SKM-1 (cell line): ENCODE results near the gene F12.

Source experiments
- DNase-seq: peaks from one replicate; lab custom pipeline; 2025; ENCODE audit not compliant: unreplicated experiment; lab: John Stamatoyannopoulos, UW

Gene F12

GRCh38 chr5:177409043-177409801 is at the start of gene F12:
Gene F12 (minus strand): TSS chr5:177409564. CDS start chr5:177409527, 37 bp downstream.
- no peak for DNase-seq

GRCh38 chr5:177458912-177459350 is 49.6 kb upstream of the F12 start:
- DNase-seq: no peak

DNA sequence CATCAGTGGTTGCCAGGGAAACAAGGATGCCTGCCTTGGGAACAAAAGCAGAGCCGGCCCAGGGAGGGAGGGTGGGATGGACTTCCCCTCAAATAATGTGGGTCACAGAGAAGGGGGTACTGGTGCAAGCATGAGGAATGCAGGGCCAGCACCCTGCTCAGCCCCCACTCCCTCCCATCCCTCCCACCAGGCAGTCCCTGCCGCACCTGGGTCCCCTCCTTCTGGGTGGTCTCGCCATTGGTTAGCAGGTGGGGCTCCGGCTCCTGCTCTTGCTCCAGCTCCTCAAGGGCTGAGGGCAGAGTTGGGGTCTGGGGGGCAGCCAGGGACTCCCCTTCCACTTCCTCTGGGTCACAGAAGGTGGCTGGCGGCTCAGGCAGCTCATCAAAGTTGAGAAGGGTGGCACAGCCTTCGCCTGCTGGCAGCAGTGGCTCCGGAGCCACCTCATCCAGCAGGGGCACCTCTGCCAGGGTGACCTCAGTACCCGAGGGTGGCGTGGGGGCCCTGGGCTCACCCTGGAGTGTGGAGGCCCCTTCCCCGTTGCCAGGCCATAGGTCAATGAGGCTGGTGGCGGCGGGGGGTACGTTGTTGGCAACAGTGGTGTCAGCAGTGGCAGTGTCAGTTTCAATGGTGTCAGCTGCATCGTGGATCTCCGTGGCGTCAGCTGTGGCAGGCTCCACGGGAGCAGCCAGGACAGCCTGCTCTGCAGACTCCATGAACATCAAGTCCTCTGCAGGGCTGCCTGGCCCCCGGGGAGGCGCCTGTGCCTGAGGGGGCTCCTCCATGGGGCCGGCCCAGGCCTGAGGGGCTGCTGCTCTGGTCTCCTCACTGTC is 48.7 kb upstream of the F12 start:
- DNase-seq: no peak

DNA sequence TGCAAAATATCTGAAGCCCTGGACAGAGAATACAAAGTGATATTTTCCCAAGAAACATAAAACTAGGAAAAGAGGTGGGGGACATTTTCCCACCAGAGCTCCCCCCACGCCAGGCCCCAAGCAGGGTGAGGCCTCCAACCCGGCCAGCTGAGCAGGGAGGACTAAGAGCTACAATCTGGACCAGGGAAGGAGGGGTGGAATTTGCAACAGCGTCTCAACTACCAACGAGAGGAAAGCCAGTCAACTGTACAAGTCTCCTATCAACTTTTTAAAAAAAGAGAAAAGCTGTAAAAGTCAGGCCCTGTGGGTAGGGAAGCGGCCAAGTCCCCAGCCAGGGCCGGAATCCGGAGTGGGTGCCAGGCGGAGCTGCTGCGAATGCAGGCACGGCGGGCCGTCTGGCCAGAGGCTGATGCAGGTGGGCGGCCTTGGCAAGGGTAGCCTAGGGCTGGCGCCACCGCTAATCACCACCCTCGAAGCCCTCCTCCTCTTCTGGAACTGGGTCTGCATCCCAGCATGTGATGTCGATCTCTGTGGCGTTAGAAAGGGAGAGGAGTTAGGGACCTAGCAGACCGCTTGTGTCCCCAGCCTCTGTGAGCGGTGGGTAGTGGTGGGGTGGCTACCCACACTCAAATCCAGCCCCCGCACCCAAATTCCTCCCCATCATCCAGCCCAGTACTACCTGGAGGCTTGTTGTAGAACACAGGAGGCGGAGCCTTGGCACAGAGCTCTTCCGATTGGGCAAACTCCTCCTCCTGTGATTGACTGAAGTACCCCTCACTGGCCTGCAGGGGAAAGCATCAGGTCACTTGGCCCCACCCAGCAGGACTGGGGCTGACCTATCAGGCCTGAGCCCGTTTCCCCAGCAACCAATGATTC is 47.9 kb upstream of the F12 start:
- DNase-seq: peak; percentile 93

DNA sequence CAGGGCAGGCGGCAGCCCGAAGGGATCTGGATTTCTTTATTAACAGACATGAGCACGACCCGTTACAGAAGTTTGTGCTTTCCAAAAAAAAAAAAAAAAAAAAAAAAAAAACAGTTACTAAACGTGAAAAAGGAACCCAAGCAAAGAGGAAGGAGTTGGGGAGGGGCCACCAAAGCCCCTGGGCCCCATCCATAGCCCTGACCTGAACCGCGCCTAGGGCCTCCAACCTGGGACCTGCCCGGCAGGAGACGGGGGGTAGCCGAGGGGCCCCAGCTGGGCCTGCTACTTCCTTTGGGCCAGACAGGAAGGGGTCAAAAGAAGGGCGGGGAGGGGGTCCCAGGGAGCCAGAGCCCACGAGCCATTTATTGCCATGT is 47.2 kb upstream of the F12 start:
- DNase-seq: no peak

DNA sequence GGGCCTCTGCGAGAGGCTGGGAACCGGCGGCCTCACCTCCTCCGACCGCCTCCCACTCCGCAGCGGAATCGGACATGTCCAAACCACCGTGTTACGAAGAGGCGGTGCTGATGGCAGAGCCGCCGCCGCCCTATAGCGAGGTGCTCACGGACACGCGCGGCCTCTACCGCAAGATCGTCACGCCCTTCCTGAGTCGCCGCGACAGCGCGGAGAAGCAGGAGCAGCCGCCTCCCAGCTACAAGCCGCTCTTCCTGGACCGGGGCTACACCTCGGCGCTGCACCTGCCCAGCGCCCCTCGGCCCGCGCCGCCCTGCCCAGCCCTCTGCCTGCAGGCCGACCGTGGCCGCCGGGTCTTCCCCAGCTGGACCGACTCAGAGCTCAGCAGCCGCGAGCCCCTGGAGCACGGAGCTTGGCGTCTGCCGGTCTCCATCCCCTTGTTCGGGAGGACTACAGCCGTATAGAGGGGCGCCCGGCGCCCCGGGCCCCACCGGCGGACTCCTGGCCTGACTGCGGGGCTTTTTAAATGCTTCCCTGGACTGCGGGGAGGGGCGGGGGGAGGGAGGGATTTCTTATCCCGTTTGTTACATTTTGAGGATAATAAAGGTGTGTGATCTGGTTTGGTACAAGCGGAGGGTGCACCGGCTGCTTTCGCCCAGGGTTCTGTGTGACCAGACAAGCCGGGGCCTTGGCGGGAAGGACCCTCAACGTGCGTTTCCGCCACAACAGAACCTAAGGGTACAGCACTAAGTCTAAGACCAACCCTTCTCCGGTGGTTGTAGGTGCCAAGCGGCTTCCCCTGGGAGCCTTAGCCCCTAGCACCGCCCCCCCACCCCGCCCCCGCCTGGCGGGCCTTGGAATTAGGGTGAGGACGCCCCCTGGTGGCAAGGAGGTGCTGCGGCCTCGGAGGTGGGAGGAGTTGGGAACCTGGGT is 46.6 kb upstream of the F12 start:
- DNase-seq: peak; percentile 56

DNA sequence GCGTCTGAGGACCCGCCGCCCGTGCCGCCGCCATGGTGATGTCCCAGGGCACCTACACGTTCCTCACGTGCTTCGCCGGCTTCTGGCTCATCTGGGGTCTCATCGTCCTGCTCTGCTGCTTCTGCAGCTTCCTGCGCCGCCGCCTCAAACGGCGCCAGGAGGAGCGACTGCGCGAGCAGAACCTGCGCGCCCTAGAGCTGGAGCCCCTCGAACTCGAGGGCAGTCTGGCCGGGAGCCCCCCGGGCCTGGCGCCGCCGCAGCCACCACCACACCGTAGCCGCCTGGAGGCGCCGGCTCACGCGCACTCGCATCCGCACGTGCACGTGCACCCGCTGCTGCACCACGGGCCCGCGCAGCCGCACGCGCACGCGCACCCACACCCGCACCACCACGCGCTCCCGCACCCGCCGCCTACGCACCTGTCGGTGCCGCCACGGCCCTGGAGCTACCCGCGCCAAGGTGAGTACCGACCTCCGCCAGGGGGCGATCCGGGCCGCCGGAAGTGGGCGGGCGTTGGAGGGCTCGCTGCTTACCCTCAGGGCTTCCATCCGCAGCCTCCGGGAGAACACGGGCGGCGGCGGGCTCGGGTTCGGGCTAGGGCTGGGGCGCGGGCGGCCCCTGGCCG is 45.8 kb upstream of the F12 start:
- DNase-seq: peak; percentile 39

DNA sequence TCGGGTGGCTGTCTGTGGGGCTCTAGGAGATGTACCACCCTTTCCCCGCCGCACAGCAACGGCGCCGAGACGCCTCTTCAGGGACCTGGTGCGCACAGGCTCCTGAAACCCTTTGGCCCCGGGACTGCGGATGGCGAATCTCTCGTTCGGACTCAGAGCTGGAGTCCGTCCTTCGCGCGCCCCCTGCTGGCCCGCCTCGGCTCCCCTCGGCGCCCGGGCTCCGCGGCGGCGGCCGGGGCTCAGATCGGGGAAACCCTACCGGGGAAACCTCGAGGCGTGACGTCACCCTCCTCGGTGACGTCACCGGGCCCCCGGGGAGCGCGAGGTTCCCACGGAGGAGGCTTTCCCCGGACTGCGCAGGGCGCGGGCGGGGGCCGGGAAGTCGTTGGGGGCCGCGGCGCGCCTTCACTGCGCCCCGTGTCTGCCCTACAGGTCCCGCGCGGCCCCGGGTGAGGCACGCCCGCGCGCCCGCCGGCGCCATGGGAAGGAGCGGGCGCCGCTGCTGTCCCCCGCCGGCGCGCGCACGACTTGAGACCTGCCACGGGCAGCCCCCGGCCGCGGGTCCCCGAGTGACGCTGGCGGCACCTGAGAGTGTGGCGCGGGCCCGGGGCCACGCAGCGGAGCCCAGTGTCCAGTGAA is 45.2 kb upstream of the F12 start:
- DNase-seq: peak; percentile 84

- DNase-seq: no peak
These were observed 44.6 kb upstream of the F12 start for GRCh38 chr5:177453852-177454396.

DNA sequence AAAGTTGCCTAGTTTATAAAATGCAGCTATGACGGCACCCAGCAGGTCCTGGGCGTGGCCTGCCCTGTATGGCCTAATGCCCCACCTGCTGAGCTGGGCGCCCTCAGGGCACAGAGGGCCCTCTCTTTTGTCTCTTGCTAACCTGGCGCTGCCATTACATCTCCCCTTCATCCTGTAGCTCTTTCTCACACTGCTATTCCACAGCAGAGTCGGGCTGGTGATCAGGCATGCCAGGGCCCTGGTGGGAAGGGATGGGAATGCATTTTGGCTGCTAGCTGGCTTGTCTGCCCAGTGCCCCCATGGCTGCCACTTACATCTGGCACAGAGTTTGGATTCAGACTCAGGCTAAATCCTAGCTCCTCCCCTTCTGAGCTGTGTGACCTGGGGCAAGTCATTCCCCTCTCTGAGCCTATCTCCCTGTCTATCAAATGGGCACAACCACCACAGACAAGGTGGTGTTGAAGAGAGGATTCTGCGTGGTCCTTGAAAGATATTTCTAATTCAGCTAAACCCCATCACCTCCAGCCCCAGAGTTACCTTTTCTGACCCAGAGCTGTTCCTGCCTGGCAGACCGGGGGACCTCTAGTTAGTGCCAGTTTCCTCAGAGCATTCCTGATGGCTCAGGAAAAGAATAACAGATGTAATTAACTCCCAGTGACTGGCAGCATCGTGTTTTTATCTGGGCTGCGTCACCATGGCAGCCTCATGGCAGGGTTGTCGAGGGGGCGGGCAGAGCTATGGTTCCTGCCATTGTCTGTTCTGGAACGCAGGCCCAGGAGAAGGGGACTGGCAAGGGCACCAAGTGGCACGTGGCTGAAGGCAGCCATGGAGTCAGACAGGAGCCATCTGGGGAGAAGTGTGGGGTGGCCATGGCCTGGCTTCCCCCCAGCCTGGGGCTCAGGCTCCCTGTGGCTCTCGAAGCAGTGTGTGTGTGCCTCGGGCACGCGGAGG is 43.6 kb upstream of the F12 start:
- DNase-seq: no peak

DNA sequence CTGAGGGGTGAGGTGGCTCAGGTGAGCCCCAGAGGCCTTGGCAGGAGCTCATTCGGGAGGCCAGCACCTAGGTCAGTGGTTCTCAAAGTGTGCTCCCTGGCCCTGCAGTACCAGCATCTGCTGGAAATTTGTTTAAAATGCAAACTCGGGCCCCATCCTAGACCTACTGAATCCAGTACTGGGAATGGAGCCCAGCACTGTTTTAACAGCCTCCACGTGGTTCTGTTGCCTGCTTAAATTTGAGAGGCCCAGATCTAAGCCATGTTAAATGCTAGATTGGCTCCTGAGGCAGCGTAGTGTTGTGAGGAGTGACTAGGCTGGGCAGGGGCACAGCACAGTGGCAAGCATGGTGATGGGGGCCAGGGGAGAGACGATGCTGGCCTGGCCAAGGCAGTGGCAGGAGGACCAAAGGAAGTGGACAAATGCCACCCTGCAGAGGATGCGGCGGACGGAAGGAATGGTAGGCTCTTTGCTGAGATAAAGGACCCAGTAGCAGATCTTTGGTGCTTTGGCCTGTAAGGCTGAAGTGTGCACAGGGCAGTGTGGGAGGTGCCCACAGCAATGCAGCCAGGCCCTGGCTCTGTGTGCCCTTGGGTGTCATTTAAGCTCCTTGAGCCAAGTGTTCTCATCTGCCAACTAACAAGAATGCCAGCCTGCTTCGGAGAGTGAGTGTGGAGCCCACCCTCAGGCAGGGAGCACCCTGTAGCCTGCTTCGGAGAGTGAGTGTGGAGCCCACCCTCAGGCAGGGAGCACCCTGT is 41.5 kb upstream of the F12 start:
- no peak for DNase-seq

DNA sequence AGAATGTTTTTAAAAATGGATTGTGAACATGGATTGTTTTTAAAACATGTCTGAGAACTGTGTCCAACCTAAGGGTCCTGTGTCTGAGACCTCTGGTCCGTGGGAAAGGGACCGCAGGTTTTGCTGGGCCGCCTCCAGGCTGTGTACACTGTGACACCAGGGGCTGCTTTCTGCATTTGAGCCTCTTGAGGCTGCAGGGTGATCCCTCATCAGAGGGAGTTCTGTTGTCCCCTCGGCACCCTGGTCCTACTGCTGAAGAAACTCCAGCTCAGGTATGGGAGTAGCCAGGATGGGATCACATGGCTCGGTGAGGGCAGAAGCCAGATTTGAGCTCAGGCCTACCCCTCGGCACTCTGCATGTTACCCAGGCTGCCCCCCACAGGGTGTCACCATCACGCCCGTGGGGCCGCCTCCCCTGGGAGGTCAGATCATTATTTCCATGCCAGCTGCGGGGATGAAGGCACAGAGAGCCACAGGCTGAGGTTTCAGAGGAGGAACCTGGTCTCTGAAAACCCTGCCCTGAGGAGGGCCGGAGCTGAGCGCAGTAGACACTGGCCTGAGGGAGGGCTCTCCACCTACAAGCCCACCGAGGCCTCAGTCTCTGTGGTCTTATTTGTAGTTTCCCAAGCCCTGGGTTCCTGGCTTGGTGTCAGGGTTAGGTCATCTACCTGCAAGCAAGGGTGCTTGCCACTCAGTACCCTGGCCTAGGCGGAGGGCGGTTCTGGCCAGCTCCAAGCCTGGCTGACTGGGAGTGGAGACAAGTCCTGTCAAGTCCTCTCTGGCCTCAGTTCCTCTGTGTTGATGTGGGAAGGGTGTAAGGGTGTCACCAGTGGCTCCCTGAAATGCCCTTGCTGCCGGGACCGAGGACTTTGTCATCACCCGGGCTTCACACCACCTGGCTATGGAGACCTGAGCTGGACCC is 40.0 kb upstream of the F12 start:
- no peak for DNase-seq

- DNase-seq: no peak
These were observed 39.0 kb upstream of the F12 start for GRCh38 chr5:177448244-177448950.

GRCh38 chr5:177447611-177448243 is 38.4 kb upstream of the F12 start:
- DNase-seq: no peak

- peak; percentile 24 for DNase-seq
These were observed 37.8 kb upstream of the F12 start for GRCh38 chr5:177447066-177447610.
